OCI-LY1 (cell line): ENCODE measurements around the gene OGT.
"Not testable (repeated sequence)": the region's sequence is repeated elsewhere in the genome, so short reads cannot be mapped to it uniquely, and the experiment has no call there.

Experiments used
- H2AFZ ChIP-seq: fragments of 200-600 bp; sonication (generic), shearing (Covaris generic); 2 replicates; pipeline ENCODE4 v1.6.0; 2014; ENCODE audit warnings: antibody characterized with exemption, mild to moderate bottlenecking, low read length
- H3F3A ChIP-seq: fragments of 200-600 bp; sonication (generic), shearing (Covaris generic); 2 replicates; pipeline ENCODE4 v1.6.0; 2014; ENCODE audit warnings: mild to moderate bottlenecking, antibody characterized with exemption, low read length, moderate library complexity; ENCODE audit not compliant: insufficient read depth
- H3K27ac ChIP-seq: fragments of 200-600 bp; sonication (generic); 2 replicates; pipeline ENCODE4 v1.5.1; 2014; ENCODE audit warnings: low read length, mixed run types, mild to moderate bottlenecking, low read depth; ENCODE audit not compliant: poor library complexity, severe bottlenecking
- H3K27me3 ChIP-seq: fragments of 200-600 bp; sonication (generic); 2 replicates; pipeline ENCODE4 v1.6.0; 2014; ENCODE audit warnings: antibody characterized with exemption, mild to moderate bottlenecking, low read length, moderate library complexity; ENCODE audit not compliant: insufficient read depth
- H3K36me3 ChIP-seq: fragments of 200-600 bp; sonication (generic); 2 replicates; pipeline ENCODE4 v1.6.1; 2014; ENCODE audit warnings: mild to moderate bottlenecking, antibody characterized with exemption, low read length, moderate library complexity, mixed read lengths; ENCODE audit not compliant: insufficient read depth
- H3K4me1 ChIP-seq: fragments of 200-600 bp; sonication (generic); 2 replicates; pipeline ENCODE4 v1.5.1; 2014; ENCODE audit warnings: mild to moderate bottlenecking, low read length, moderate library complexity; ENCODE audit not compliant: insufficient read depth, severe bottlenecking
- H3K4me2 ChIP-seq: fragments of 200-600 bp; sonication (generic), shearing (Covaris generic); 2 replicates; pipeline ENCODE4 v1.6.1; 2014; ENCODE audit warnings: low read length
- H3K4me3 ChIP-seq: fragments of 200-600 bp; sonication (generic); 2 replicates; pipeline ENCODE4 v1.5.1; 2014; ENCODE audit warnings: low read length, low read depth, mild to moderate bottlenecking, mixed read lengths; ENCODE audit not compliant: poor library complexity, severe bottlenecking
- H3K79me2 ChIP-seq: fragments of 200-600 bp; shearing (Covaris generic); 2 replicates; pipeline ENCODE4 v1.6.1; 2016; ENCODE audit warnings: mixed run types, low read length, mixed read lengths; ENCODE audit not compliant: insufficient read depth
- H3K9ac ChIP-seq: fragments of 200-600 bp; sonication (generic), shearing (Covaris generic); 2 replicates; pipeline ENCODE4 v1.6.1; 2014; ENCODE audit warnings: mild to moderate bottlenecking, low read length, mixed read lengths
- H3K9me2 ChIP-seq: fragments of 200-600 bp; sonication (generic), shearing (Covaris generic); 2 replicates; pipeline ENCODE4 v1.6.1; 2014; ENCODE audit warnings: low read depth, mild to moderate bottlenecking, low read length, mixed read lengths
- H3K9me3 ChIP-seq: fragments of 200-600 bp; shearing (Covaris generic); 2 replicates; pipeline ENCODE4 v1.6.1; 2014; ENCODE audit warnings: low read length, mixed read lengths
- H4K20me1 ChIP-seq: fragments of 200-600 bp; sonication (generic), shearing (Covaris generic); 2 replicates; pipeline ENCODE4 v1.6.0; 2016; ENCODE audit warnings: mild to moderate bottlenecking, low read length; ENCODE audit not compliant: insufficient read depth
- EZH2 ChIP-seq: fragments of 200-600 bp; sonication (generic), shearing (Covaris generic); IDR thresholded peaks from 2 replicates; pipeline ENCODE4 v1.8.0; 2017; ENCODE audit warnings: borderline replicate concordance, mixed run types, mild to moderate bottlenecking, antibody characterized with exemption, low read length, moderate library complexity, mixed read lengths
- TF ChIP-seq, protein P1 (sequence below): fragments of 200-600 bp; sonication (generic), shearing (Covaris generic); IDR thresholded peaks from 2 replicates; pipeline ENCODE4 v1.5.1; 2017; ENCODE audit warnings: mild to moderate bottlenecking, antibody characterized with exemption, low read length, moderate library complexity, mixed read lengths

OGT gene

DNA sequence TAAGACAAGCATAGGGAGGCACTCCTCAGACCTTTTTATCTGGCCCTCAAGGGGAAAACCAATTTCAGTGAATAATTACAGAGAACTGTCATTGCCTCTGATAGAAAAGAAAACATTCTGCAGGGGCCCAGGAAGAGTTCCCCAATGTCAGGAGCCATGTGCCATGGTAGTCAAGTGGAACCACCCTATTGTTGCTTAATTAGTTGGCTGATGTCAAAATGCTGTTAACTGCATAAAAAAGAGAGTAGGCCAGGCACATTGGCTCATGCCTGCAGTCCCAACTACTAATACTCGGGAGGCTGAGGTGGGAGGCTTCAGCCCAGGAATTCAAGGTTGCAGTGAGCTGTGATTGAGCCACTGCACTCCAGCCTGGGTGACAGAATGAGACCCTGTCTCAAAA, 28.6 kb upstream of the OGT start:
- no peaks in the 10 kb centered on the region for H3K4me1 ChIP-seq
- no peak overlapping the region for H3K4me2 ChIP-seq
- H3K9ac ChIP-seq = no peak overlapping the region
- TF ChIP-seq, protein P1, sequence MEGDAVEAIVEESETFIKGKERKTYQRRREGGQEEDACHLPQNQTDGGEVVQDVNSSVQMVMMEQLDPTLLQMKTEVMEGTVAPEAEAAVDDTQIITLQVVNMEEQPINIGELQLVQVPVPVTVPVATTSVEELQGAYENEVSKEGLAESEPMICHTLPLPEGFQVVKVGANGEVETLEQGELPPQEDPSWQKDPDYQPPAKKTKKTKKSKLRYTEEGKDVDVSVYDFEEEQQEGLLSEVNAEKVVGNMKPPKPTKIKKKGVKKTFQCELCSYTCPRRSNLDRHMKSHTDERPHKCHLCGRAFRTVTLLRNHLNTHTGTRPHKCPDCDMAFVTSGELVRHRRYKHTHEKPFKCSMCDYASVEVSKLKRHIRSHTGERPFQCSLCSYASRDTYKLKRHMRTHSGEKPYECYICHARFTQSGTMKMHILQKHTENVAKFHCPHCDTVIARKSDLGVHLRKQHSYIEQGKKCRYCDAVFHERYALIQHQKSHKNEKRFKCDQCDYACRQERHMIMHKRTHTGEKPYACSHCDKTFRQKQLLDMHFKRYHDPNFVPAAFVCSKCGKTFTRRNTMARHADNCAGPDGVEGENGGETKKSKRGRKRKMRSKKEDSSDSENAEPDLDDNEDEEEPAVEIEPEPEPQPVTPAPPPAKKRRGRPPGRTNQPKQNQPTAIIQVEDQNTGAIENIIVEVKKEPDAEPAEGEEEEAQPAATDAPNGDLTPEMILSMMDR = no peak
- TF ChIP-seq EZH2 = no peak
- no peak overlapping the region for H3K4me3 ChIP-seq
- H3K27me3 ChIP-seq = no peaks in the 10 kb centered on the region
- no peaks in the 10 kb centered on the region for H4K20me1 ChIP-seq
- no peaks in the 10 kb centered on the region for H3F3A ChIP-seq
- no peak overlapping the region for H2AFZ ChIP-seq
- no peaks in the 10 kb centered on the region for H3K36me3 ChIP-seq
- no peak overlapping the region for H3K27ac ChIP-seq
- H3K9me3 ChIP-seq = no peaks in the 10 kb centered on the region
- no peaks in the 10 kb centered on the region for H3K9me2 ChIP-seq
- H3K79me2 ChIP-seq = no peaks in the 10 kb centered on the region

- Histone ChIP-seq H3K9me3 (no peaks in the 10 kb centered on the region), H3K79me2 (no peaks in the 10 kb centered on the region), H3K4me2 (no peak overlapping the region), H3K9ac (no peak overlapping the region), H2AFZ (no peak overlapping the region), H3K27ac (no peak overlapping the region), H3K27me3 (no peaks in the 10 kb centered on the region), H3K4me3 (no peak overlapping the region), H3K36me3 (no peaks in the 10 kb centered on the region), H4K20me1 (no peaks in the 10 kb centered on the region), H3K4me1 (no peaks in the 10 kb centered on the region), H3F3A (no peaks in the 10 kb centered on the region), H3K9me2 (no peaks in the 10 kb centered on the region)
- TF ChIP-seq, protein P1 = no peak
- TF ChIP-seq EZH2 = no peak
Observed at GRCh38 chrX:71509289-71509688, 23.6 kb upstream of the OGT start.

- Histone ChIP-seq H3K36me3 (no peaks in the 10 kb centered on the region), H3K9ac (no peak overlapping the region), H3K27me3 (no peaks in the 10 kb centered on the region), H3K9me2 (no peaks in the 10 kb centered on the region), H3K4me2 (no peak overlapping the region), H3F3A (no peaks in the 10 kb centered on the region), H3K9me3 (no peaks in the 10 kb centered on the region), H3K4me1 (no peaks in the 10 kb centered on the region), H3K4me3 (no peak overlapping the region), H3K27ac (no peak overlapping the region), H2AFZ (no peak overlapping the region), H3K79me2 (no peaks in the 10 kb centered on the region), H4K20me1 (no peaks in the 10 kb centered on the region)
- TF ChIP-seq, protein P1 = no peak
- TF ChIP-seq EZH2 = no peak
Observed at GRCh38 chrX:71510161-71510560, 22.7 kb upstream of the OGT start.

- not testable (repeated sequence) for H3F3A ChIP-seq, H3K27me3 ChIP-seq, H3K9ac ChIP-seq, H3K36me3 ChIP-seq, H3K4me2 ChIP-seq, H3K9me2 ChIP-seq, H4K20me1 ChIP-seq, H3K4me1 ChIP-seq, H2AFZ ChIP-seq, H3K4me3 ChIP-seq, H3K27ac ChIP-seq, H3K79me2 ChIP-seq, H3K9me3 ChIP-seq
Observed at GRCh38 chrX:71513731-71514130, 19.2 kb upstream of the OGT start.
